GM21825 (cell line): ENCODE measurements around the gene PAK1IP1.
"Not testable (repeated sequence)": the region's sequence is repeated elsewhere in the genome, so short reads cannot be mapped to it uniquely, and the experiment has no call there.

Source experiments
- ATAC-seq: cut with Tn5 transposase; IDR thresholded peaks from one replicate; pipeline ENCODE4 v1.9.1; 2021; ENCODE audit warnings: mild to moderate bottlenecking, moderate library complexity; ENCODE audit not compliant: unreplicated experiment

Gene PAK1IP1

GRCh38 chr6:10694302-10695085 lies at the start of gene PAK1IP1, which contains the start of gene C6orf52:
PAK1IP1 (plus strand) TSS chr6:10694972; CDS start chr6:10694986, 14 bp downstream.
C6orf52 (minus strand) TSS chr6:10694616; CDS start chr6:10687550, 7,066 bp downstream.
- ATAC-seq, result peak; percentile 97

GRCh38 chr6:10655508-10656055 lies 39.2 kb upstream of the PAK1IP1 start:
- peak; percentile 55 for ATAC-seq

GRCh38 chr6:10658910-10659698 lies 35.7 kb upstream of the PAK1IP1 start:
- ATAC-seq, result no peak

GRCh38 chr6:10659699-10660348 lies 34.9 kb upstream of the PAK1IP1 start:
- ATAC-seq, result no peak

GRCh38 chr6:10660431-10661191 lies 34.2 kb upstream of the PAK1IP1 start:
- not testable (repeated sequence) for ATAC-seq

GRCh38 chr6:10662207-10662606 lies 32.6 kb upstream of the PAK1IP1 start:
- no peak for ATAC-seq

GRCh38 chr6:10662742-10663141 lies 32.0 kb upstream of the PAK1IP1 start:
- ATAC-seq, result no peak

GRCh38 chr6:10665595-10665994 lies 29.2 kb upstream of the PAK1IP1 start:
- ATAC-seq, result not testable (repeated sequence)

GRCh38 chr6:10668126-10668917 lies 26.4 kb upstream of the PAK1IP1 start:
- no peak for ATAC-seq

GRCh38 chr6:10676403-10676802 lies 18.4 kb upstream of the PAK1IP1 start:
- ATAC-seq, result no peak

- no peak for ATAC-seq
These were observed 16.3 kb upstream of the PAK1IP1 start for GRCh38 chr6:10678456-10678855.

GRCh38 chr6:10681795-10682194 lies 13.0 kb upstream of the PAK1IP1 start:
- ATAC-seq, result no peak

- ATAC-seq, result no peak
These were observed 12.3 kb upstream of the PAK1IP1 start for GRCh38 chr6:10682355-10682988.

GRCh38 chr6:10684618-10685017 lies 10.2 kb upstream of the PAK1IP1 start:
- ATAC-seq, result no peak

- no peak for ATAC-seq
These were observed 9.5 kb upstream of the PAK1IP1 start for GRCh38 chr6:10685092-10685915.

GRCh38 chr6:10686901-10687300 lies 7.9 kb upstream of the PAK1IP1 start:
- ATAC-seq, result no peak

- no peak for ATAC-seq
These were observed 7.2 kb upstream of the PAK1IP1 start for GRCh38 chr6:10687582-10687981.
